Measurements from ENCODE around the gene NHLH1.

Gene NHLH1

GRCh38 chr1:160414881-160415280 is 48.0 kb downstream of the NHLH1 start:
- DNase-seq: no peak

GRCh38 chr1:160415696-160416290 is 48.9 kb downstream of the NHLH1 start:
- DNase-seq: no peak

DNA sequence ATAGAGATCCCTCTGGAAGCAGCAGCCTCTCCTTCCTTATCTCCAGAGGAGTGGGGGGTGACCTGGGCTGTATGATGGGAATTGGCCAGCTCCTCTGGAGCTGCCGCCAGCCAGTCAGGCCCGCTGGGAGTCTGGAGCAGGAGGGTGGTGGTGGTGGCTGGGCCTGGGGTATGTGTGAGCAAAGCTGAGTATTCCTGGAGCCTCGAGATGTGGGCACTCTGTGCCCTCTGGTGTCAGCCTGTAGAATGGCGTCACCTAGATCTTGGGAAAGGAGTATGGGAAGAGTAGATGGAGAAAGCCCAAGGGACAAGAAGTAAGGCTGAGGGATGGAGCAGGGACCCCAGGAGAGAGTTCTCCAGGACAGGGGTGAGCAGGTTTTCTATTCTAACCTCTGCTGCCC is 49.5 kb downstream of the NHLH1 start:
- DNase-seq: no peak

DNA sequence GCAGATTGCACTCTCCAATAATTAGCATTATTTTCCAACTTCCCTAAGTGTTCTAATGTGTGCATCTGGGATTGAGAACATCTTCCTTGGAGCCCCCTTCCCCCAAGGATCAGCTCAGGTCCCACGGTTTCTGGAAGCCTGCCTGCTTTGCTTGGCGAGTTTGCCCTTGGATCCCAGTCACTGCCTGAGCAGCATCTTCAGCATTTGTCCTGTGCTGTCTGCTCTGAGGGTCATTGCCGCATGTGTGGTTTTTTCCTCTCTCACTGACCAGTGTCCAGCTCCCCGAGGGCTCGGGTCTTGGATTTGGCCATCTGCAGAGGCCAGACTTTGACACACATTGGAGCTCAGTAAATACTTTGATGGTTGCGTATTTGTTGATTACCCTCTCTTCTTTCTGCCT is 51.6 kb downstream of the NHLH1 start:
- DNase-seq: no peak

DNA sequence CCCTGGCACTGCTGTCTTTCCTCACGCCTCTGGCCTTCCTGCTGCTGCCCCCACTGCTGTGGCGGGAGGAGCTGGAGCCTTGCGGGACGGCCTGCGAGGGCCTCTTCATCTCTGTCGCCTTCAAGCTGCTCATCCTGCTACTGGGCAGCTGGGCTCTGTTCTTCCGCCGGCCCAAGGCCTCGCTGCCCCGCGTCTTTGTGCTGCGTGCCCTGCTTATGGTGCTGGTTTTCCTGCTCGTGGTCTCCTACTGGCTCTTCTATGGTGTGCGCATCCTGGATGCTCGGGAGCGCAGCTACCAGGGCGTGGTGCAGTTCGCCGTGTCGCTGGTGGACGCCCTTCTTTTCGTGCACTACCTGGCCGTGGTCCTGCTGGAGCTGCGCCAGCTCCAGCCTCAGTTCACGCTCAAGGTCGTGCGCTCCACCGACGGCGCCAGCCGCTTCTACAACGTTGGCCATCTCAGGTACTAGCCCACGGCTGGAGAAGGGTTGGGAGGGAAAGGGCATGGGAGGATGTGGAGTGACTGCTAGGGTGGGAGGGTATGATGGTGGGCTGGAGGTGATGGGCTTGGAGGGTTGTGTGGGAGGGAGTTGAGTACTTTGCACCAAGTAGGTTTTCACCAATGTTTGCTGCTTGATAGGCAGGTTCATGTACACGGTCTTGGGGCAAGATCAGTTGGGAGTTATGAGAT is 52.4 kb downstream of the NHLH1 start:
- DNase-seq: no peak

DNA sequence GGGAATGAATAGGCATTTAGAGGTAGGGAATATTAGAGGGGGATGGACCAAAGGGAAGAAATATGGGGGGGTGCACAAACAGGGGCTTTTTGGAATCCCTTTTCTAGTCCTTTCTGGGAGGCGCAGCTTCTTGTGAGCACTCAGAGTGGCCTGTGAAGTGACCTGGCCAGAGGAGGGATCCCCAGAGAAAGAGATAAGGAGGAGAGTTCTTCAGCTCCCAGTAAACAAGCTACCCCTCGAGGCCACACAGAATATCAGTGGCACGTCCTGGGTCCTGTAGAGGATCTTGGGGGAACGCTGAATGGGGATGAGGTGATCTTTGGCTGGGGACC is 52.9 kb downstream of the NHLH1 start:
- no peak for DNase-seq

DNA sequence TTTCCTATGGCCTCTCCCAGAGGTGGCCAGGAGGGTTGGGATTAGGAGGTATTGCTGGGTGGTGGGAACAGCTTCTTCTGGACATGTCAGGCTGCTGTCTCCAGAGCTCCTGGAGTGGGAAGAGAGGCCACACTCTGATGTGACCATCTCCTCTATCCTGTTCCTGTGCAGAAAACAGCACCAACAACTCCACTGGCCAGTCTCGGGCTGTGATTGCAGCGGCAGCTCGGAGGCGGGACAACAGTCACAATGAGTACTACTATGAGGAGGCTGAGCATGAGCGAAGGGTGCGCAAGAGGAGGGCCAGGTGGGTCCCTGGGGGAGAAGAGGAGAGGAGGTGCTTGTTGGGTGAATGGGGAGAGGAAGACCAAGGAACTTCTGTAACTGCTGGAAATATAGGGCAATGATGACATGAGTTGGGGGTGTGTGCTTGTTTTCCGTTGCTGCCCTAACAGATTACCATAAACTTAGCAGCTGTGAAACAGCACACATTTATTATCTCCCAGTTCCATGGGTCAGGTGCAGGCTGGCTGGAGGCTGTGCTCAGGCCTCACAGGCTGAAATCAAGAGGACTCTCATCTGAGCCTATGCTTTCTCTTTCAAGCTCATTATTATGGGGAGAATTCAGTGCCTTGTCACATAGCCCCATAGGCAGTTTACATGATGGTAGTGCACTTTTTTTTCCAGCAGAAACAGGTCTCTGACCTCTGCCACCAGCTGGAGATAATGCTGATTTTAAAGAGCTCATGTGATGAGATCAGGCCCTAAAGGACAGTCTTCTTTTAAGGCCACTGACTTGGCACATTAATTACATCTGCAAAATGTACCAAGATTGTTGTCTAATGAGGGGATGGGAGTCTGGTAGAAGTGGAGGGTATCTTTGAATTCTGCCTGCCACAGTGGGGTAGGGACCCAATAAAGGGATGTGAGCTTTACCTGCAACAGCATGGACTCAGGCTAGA is 54.3 kb downstream of the NHLH1 start:
- DNase-seq: no peak

DNA sequence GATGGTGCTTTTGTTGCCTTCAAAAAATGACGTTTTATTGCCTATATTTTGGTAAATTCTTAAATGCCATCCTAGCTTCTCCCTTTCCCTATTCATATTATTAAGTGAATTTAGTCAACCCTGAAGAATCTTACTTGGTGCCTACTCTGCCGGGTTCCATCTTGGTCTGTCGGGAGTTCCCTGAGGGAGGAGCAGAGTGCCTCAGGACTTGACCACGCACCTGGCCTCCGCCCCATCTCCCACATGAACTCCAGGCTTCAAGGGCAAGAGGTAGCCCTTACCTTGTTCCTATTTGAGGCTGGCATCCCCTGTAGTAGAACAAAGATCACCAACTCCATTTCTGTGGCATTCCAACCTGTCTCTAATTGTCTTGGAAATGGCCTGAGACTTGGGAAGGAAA is 55.0 kb downstream of the NHLH1 start:
- DNase-seq: no peak
